C1 segment of cervical spinal cord (tissue), 14 donors: Measurements from ENCODE around the gene DNPH1.

Experiments
- DNase-seq, 14 donors: peaks; one replicate each; lab custom pipeline; 2025; lab: John Stamatoyannopoulos, UW

DNPH1 gene

DNA sequence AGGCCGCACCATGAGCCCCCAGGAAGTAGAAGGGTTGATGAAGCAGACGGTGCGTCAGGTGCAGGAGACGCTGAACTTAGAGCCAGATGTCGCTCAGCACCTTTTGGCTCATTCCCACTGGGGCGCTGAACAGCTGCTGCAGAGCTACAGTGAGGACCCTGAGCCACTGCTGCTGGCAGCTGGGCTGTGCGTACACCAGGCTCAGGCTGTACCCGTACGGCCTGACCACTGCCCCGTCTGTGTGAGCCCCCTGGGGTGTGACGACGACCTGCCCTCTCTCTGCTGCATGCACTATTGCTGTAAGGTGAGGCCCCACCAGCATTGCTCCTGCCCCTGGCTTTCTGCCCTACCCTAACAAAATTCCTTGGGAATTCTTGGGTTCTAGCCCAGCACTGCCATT lies 13.1 kb downstream of the DNPH1 start:
- no peak for DNase-seq

DNA sequence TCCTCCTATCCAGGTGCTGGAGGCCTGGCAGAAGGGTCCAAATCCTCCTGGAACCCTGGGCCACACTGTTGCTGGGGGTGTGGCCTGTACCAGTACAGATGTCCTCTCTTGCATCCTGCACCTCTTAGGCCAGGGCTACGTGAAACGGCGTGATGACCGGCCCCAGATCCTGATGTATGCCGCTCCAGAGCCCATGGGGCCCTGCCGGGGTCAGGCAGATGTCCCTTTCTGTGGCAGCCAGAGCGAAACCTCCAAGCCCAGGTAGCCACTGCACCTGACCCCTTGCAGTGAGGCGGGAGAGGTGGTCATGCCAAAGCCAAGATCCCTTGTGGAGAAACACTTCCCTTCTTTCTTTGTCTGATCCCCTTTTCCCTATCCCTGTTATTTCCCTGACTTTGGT lies 14.2 kb downstream of the DNPH1 start:
- DNase-seq: no peak

DNA sequence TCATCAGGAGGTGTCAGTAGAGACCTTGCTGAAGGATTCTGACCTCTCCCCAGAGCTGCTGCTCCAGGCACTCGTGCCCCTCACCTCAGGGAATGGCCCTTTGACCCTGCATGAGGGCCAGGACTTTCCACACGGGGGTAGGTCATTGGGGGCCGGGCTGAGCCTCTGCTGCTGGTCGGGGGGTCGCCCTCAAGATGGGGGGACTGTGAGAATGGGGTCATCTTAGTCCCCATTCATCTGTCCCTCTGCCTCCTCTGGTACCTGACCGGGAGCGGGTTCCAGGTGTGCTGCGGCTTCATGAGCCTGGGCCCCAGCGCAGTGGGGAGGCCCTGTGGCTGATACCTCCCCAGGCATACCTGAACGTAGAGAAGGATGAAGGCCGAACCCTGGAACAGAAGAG lies 15.8 kb downstream of the DNPH1 start:
- no peak for DNase-seq

DNA sequence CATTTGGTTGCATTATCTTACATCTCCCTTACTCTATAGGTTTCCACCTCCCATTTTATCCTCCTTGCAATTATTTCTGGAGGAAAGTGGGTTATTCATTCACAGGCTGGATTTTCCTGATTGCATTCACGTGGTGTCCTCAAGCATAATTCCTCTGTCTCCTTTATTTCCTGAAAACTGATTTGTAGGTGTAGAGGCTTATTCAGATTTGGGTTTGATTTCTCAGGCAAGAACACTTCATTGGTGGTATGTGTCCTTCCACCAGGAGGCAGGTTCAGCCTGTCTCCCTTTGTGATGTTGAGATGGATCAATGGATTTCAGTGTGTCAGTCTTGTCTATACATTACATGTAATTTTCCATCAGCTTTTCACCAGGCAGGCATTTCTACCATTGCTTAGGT lies 17.3 kb downstream of the DNPH1 start:
- DNase-seq: no peak

DNA sequence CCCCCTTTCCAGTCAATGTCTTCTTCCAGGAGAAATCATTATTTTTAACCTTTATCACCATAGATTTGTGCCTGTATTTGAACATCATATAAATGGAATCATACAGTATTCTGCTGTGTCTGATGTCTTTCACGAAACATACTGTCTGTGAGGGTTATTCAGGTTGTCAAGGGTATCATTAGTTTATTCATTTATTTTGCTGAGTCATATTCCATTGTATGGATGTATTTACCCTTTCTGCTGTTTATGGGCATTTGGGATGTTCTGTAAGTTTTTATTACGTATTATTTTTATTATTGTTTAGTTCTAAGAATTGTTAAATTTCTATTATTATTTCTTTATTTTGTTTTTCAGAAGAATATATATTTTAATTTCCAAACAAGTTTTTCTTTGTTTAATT lies 22.0 kb downstream of the DNPH1 start:
- no peak for DNase-seq

DNA sequence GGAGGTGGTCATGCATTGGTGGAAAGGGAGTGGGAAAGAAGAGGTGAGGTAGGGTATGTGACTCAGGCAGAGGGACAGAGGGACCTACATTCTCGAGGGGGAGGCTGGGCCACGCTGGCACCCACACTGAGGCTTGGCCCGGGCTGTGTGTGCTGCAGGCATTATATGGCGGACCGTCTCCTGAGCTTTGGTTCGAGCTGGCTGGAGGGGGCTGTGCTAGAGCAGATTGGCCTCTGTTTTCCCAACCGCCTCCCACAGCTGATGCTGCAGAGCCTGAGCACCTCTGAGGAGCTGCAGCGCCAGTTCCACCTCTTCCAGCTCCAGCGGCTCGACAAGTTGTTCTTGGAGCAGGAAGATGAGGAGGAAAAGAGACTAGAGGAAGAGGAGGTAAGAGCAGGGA lies 23.4 kb downstream of the DNPH1 start:
- DNase-seq: no peak

DNA sequence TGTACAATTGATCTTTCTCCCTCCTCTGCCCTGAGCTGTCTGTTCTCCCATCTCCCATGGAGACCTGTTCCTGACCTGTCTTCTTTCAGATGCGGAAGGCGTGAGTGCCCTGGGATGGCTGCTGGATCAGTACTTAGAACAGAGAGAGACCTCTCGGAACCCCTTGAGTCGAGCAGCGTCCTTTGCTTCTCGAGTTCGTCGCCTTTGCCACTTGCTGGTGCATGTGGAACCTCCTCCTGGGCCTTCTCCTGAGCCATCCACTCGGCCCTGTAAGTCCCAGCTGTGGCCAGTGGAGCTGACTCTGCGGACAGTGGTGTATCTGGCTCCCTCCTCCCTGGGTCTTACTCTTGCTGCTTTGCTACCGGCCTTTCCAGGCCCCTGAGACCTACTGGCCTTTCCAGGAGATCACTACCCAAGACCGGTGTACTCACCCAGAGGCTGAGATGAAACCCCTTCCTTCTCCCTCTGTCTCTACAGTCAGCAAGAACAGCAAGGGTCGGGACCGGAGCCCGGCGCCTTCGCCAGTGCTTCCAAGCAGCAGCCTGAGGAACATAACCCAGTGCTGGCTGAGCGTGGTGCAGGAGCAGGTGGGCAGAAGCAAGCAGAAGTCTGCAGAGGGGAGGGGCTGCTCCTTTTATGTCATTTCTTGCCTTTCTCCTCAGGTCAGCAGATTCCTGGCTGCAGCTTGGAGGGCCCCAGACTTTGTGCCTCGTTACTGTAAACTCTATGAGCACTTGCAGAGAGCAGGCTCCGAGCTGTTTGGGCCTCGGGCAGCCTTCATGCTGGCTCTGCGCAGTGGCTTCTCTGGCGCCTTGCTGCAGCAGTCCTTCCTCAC lies 24.8 kb downstream of the DNPH1 start:
- no peak for DNase-seq

DNA sequence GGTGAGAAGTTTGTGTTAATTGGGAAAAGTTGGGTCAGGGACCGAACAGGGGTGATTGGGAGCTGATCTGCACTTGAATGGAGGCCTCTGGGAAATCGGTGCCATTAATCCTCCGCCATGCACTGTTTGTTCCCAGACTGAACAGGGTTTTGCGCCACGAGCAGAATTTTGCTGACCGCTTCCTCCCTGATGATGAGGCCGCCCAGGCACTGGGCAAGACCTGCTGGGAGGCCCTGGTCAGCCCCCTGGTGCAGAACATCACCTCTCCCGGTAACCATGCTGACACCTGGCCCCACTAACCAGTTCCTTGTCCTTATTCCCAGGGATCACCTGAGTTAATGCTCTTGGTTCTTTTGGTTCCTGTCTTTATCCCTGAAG lies 25.6 kb downstream of the DNPH1 start:
- DNase-seq: no peak

DNA sequence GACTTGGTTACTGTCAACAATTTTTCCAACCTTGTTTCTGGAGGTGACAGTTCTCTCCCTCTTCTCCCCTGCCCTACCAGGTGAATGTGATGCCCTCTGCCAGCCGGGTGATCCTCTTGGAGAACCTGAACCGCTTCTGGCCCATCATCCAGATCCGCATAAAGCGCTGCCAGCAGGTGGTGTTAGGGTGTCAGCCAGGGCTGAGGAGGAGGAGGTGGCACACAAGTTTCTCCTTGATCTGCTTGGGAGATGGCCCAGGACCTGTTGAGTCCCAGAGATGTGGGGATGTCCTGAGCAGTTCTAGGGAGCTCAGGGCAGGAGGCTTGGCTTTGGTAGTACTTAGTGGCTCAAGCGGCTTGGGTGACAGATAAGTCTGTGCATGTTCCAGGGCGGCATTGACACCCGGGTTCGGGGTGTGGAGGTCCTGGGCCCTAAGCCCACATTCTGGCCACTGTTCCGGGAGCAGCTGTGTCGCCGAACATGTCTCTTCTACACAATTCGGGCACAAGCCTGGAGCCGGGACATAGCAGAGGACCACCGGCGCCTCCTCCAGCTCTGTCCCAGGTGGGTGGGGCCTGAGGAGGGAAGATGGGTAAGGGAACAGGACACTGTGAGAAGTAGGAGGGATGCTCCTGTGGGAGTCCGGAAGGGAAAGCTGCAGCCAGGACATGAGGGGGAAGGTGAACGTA lies 26.1 kb downstream of the DNPH1 start:
- DNase-seq: no peak

DNA sequence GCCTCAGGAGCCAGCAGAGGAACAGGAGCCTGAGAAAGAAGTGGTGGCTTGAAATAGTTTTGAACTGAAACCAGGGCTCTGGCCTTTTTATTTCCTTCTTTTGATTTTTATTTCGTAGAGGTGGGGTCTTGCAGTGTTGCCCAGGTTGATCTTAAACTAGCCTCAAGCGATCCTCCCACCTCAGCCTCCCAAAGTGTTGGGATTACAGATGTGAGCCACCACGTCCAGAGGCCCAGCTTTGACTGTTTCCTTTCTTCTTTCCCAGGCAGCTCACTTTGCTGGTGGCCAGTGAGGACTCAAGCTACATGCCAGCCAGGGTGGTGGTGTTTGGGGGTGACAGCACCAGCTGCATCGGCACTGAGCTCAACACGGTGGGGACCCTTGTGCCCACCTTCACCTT lies 26.8 kb downstream of the DNPH1 start:
- DNase-seq: no peak

DNA sequence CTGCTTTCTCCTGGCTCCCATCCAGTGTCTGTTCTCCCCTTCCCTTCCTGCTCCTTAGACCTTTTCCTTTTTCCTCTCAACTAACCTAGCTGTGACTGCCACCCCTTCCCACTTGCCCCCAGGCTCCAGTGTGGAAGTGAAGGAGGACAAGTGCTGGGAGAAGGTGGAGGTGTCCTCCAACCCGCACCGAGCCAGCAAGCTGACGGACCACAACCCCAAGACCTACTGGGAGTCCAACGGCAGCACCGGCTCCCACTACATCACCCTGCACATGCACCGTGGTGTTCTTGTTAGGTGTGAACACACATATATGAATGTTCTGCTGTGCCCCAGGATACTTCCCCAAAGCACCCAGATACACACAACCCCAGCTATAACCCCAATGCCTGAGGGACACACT lies 28.7 kb downstream of the DNPH1 start:
- DNase-seq: no peak

DNA sequence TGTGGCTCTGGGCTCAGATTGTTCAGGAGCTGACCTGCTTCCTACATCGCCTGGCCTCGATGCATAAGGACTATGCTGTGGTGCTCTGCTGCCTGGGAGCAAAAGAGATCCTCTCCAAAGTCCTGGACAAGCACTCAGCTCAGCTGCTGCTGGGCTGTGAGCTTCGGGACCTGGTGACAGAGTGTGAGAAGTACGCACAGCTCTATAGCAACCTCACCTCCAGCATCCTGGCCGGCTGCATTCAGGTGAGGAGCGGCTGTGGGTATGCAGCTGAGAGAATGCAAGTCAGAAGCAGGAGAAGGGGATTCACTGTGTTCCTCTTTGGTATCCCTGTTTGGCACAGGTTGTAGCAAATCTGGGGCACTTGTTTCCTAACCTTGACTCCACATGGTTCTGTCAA lies 29.4 kb downstream of the DNPH1 start:
- no peak for DNase-seq

DNA sequence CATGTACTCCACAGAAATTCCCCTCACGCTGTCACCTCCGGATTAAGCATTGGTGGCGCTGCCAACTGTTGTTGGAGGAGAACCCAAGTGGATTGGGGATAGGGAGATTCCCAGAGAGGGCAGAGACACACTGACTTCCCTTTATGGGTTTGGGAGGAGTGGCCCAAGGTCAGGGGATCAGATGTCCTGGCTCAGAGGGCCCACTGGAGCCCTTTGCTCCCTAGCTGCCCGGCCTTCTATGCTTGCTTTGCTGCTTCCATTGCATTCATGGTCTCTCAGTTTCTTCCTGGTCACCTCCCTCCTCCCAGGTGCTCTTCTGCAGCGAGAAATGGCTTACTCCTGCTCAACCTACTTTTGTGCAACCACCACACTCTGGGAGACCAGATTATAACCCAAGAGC lies 32.9 kb downstream of the DNPH1 start:
- DNase-seq: no peak

DNA sequence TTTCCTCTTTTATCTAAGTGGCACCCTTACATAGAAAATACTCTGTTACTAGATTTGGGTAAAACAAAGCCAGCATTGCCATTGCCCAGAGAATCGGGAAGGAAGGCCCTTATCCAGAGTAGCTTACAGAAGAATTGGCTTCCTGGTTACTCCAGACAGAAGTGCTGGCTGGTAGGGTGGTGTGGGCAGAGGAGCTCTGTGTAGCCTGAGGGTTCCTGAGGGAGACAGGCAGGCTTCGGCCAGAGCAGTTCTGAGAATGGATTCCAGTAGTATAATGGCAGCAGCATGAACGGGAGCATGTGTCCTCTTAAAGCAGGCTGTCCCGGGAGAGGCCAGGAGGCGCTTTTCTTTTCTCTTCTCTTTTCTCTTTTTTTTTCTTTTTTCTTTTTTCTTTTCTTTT lies 35.4 kb downstream of the DNPH1 start:
- DNase-seq: no peak

DNA sequence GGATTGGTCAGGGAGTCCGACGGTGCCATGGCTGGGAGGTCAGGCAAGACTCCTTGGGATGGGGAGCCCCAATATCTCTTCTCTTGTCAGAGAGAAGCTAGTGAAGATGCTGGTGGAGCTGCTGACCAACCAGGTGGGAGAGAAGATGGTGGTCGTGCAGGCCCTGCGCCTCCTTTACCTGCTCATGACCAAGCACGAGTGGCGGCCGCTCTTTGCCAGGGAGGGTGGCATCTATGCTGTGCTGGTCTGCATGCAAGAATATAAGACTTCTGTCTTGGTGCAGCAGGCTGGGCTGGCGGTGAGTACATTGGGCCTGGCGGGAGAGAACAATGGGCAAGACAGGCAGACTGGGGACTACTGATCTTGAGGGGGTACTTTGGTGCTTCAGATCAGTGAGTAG lies 36.4 kb downstream of the DNPH1 start:
- no peak for DNase-seq

DNA sequence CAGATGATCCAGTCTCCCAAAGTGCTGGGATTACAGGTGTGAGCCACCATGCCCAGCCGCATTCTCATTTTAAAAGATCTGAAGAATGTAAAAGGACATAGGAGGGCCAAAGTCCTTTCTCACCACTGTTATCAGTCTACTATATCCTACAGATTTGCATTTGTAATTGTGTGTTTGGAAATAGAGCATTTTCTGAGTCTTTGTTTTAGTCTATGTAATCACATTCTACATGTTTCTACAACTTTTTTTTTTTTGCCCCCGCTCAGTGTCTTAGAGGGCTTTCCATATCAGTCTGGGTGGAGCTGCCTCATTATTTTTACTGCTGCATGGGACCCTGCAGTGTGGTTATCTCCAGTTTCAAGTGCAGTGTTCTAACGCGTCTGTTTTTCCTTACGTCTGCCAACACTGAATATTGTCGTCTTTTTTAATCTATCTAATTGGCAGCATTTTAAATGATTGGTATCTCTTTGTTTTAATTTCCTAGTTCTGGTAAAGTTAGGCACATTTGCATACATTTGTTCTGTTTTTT lies 39.4 kb downstream of the DNPH1 start:
- no peak for DNase-seq

DNA sequence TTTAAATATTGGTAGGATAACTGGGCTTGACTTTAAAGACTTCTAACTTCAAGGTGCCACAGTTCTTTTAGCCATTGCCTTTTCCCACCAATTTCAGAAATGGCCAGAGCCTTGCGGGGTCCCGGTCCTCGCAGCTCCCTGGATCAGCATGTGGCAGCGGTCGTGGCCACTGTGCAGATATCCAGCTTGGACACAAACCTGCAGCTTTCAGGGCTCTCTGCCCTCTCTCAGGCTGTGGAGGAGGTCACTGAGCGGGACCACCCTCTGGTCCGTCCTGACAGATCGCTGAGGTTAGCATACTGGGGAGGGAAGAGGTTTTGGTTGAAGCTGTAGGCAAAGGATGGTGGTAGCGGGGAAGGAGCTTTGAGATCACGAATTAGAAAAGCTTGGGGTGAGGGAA lies 40.9 kb downstream of the DNPH1 start:
- DNase-seq: no peak

DNA sequence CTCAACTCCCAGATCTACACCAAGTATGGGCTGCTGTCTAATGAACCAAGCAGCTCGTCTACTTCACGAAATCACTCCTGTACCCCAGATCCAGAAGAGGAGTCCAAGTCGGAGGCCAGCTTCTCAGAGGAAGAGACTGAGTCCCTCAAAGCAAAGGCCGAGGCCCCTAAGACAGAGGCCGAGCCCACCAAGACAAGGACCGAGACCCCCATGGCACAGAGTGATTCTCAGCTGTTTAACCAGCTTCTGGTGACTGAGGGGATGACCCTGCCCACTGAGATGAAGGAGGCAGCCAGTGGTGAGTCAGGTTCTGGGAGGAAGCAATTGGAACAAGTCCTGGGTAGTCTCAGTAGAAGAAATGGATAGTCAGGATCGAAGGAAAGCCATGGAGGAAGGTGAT lies 41.5 kb downstream of the DNPH1 start:
- DNase-seq: no peak

DNA sequence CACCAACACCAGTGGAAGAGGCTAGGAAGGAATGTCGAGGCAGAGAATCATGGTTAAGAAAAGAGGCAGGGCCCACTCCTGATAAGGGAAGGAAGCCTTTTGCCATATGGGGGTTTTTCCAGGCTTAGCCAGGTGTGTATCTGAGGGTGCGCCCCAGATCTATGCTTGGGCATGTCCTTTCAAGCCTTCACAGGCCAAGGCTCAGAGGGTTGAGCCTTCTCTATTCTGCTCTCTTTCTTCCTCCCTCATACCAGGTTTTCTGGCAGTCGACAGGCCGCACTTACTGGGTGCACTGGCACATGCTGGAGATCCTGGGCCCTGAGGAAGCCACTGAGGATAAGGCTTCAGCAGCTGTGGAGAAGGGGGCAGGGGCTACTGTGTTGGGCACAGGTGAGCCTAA lies 42.6 kb downstream of the DNPH1 start:
- DNase-seq: no peak

DNA sequence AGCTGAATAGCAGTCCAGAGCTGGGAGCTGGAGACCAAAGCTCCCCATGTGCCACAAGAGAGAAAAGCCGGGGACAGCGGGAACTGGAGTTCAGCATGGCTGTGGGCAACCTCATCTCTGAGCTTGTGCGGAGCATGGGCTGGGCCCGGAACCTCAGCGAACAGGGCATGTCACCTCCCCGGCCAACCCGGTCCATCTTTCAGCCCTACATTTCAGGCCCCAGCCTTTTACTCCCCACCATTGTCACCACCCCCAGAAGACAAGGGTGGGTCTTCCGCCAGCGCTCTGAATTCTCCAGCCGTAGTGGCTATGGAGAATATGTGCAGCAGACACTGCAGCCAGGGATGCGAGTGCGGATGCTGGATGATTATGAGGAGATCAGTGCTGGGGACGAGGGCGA lies 43.3 kb downstream of the DNPH1 start:
- no peak for DNase-seq

DNA sequence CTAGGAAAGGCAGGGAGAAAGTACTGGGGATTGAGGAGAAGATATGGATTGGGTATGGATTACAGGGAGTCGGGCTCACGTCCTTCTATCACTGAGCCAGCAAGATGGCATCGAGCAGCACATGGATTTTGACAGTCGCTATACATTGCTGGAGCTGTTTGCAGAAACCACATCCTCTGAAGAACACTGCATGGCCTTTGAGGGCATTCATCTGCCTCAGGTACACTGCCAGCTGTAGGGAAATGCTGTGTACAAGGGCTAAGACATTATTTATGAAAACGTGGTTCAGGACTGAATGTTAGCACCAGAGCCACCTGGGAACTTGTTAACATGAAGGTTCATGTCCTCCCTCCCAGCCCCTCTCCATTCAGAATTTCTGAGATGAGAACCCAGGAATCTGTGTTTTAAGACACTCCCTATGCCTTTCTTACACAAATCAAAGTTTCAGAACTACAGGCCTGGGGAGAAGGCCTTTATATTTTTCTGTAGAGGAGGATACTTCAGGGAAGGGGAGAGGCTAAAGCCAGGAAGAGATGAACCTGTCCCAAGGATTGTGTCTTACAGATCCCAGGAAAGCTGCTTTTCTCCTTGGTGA lies 43.8 kb downstream of the DNPH1 start:
- DNase-seq: no peak

DNA sequence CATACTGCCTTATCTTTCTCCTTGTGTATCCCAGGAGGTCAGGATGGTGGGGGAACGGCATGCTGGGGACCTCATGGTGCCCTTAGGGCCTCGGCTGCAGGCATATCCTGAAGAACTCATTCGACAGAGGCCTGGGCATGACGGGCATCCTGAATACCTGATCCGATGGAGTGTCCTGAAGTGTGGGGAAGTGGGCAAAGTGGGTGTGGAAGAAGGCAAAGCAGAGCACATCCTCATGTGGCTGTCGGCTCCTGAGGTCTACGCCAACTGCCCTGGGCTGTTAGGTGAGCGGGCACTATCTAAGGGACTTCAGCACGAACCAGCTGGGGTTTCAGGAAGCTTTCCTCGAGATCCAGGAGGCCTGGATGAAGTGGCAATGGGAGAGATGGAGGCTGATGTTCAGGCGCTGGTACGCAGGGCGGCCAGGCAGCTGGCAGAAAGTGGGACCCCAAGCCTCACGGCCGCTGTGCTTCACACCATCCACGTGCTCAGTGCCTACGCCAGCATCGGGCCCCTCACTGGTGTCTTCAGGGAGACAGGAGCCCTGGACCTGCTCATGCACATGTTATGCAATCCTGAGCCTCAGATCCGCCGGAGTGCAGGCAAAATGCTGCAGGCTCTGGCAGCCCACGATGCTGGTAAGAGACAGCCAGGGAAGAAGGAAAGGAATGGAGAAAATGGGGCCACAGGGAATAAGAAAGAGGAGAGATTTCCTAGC lies 44.9 kb downstream of the DNPH1 start:
- no peak for DNase-seq
